ENCODE data around the gene BAG3. TPM values are rescaled to one million over a fixed set of nuclear protein-coding genes. Genes with fewer than 3 reads are reported as not detected.

The BAG3 gene
- polyA plus RNA-seq, 1 donor from 2014 or later, result 0.61 TPM

DNA sequence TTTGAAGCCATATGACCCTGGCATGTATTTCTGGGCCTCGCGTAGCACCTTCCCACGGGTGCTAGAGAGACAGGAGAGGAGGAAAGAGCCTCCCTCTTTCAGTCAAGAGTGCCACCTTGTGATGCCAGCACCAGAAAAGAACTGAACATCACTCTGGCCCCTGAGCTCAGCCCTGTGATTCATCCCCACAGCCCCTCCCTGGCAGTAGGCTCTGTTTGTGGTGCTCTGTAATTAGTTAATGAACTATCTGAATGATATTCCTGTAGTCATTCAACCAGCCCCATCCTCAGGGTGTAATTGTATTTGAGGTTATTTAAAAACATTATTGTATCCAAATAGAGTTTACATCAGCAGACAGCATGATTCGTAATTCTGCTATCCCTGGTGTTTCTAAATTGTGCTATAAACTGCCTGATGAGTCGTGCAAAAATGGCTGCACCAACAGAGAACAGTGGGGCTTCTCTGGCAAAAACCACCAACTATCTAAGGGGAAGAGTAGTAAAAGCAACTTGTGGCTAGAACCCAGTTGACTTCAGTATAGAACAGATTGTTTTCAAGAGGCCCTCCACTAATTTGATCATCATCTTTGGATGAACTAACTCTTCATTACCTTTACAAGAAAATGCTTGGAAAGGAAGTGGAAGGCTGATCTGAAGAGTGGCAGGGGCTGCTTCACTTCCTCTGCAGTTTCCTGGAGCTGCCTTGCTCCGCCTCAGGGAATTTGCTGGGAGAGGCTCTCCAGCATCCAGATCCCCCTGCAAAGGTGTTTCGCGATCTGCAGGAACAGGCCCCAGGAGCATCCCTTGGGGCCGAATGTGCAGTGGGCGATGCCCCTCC is 30.7 kb upstream of the BAG3 start:
- Histone ChIP-seq H3K4me2 (ENCODE audit: low read length) (no peak overlapping the region), H3K79me2 (replicated peaks; ENCODE audit: insufficient read depth, low read length) (no peaks in the 10 kb centered on the region), H3K4me3 (ENCODE audit: low read length) (no peak overlapping the region), H3K27ac (ENCODE audit: low read length) (no peak overlapping the region), H3K36me3 (ENCODE audit: insufficient read depth, low read length) (no peaks in the 10 kb centered on the region), H3F3A (ENCODE audit: insufficient read depth, low read length, poor library complexity, severe bottlenecking) (no peaks in the 10 kb centered on the region), H3K27me3 (ENCODE audit: insufficient read depth, low read depth, low read length) (no peaks in the 10 kb centered on the region), H3K9me3 (ENCODE audit: low read length) (no peaks in the 10 kb centered on the region), H2AFZ (ENCODE audit: low read depth, low read length) (no peak overlapping the region), H4K20me1 (ENCODE audit: insufficient read depth) (no peaks in the 10 kb centered on the region), H3K9ac (ENCODE audit: low read length) (no peak overlapping the region), H3K9me2 (ENCODE audit: insufficient read depth, low read length) (no peaks in the 10 kb centered on the region)
- TF ChIP-seq, protein P1, sequence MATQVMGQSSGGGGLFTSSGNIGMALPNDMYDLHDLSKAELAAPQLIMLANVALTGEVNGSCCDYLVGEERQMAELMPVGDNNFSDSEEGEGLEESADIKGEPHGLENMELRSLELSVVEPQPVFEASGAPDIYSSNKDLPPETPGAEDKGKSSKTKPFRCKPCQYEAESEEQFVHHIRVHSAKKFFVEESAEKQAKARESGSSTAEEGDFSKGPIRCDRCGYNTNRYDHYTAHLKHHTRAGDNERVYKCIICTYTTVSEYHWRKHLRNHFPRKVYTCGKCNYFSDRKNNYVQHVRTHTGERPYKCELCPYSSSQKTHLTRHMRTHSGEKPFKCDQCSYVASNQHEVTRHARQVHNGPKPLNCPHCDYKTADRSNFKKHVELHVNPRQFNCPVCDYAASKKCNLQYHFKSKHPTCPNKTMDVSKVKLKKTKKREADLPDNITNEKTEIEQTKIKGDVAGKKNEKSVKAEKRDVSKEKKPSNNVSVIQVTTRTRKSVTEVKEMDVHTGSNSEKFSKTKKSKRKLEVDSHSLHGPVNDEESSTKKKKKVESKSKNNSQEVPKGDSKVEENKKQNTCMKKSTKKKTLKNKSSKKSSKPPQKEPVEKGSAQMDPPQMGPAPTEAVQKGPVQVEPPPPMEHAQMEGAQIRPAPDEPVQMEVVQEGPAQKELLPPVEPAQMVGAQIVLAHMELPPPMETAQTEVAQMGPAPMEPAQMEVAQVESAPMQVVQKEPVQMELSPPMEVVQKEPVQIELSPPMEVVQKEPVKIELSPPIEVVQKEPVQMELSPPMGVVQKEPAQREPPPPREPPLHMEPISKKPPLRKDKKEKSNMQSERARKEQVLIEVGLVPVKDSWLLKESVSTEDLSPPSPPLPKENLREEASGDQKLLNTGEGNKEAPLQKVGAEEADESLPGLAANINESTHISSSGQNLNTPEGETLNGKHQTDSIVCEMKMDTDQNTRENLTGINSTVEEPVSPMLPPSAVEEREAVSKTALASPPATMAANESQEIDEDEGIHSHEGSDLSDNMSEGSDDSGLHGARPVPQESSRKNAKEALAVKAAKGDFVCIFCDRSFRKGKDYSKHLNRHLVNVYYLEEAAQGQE (IDR thresholded peaks at IDR 0.05; ENCODE audit: borderline replicate concordance), result no peak
- TF ChIP-seq RAD21 (conservative IDR thresholded peaks at IDR 0.05) (no peak), EZH2 (IDR thresholded peaks at IDR 0.05; ENCODE audit: borderline replicate concordance, insufficient read depth, low read length, poor library complexity, severe bottlenecking) (no peak), EP300 (conservative IDR thresholded peaks at IDR 0.05; ENCODE audit: poor library complexity, severe bottlenecking) (no peak), POLR2AphosphoS5 (IDR thresholded peaks at IDR 0.05) (no peak), SMC3 (conservative IDR thresholded peaks at IDR 0.05; ENCODE audit: poor library complexity) (no peak), TAF1 (IDR thresholded peaks at IDR 0.05; ENCODE audit: low read depth) (no peak), MXI1 (conservative IDR thresholded peaks at IDR 0.05; ENCODE audit: poor library complexity, severe bottlenecking) (no peak)
- TF ChIP-seq, protein P2, sequence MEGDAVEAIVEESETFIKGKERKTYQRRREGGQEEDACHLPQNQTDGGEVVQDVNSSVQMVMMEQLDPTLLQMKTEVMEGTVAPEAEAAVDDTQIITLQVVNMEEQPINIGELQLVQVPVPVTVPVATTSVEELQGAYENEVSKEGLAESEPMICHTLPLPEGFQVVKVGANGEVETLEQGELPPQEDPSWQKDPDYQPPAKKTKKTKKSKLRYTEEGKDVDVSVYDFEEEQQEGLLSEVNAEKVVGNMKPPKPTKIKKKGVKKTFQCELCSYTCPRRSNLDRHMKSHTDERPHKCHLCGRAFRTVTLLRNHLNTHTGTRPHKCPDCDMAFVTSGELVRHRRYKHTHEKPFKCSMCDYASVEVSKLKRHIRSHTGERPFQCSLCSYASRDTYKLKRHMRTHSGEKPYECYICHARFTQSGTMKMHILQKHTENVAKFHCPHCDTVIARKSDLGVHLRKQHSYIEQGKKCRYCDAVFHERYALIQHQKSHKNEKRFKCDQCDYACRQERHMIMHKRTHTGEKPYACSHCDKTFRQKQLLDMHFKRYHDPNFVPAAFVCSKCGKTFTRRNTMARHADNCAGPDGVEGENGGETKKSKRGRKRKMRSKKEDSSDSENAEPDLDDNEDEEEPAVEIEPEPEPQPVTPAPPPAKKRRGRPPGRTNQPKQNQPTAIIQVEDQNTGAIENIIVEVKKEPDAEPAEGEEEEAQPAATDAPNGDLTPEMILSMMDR (IDR thresholded peaks at IDR 0.05; ENCODE audit: poor library complexity, severe bottlenecking), result no peak

DNA sequence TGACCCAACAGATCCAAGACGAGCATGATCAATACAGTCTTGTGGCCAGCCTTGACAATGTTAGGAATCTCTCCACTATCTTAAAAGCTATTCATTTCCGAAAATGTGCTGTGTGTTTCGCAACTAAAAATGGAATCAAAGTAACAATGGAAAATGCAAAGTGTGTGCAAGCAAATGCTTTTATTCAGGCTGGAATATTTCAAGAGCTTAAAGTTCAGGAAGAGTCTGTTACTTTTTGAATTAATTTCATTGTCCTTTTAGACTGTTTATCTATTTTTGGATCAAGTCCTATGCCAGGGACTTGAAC is 30.1 kb upstream of the BAG3 start:
- Histone ChIP-seq H3K4me3 (ENCODE audit: low read length) (no peak overlapping the region), H3F3A (ENCODE audit: insufficient read depth, low read length, poor library complexity, severe bottlenecking) (no peaks in the 10 kb centered on the region), H3K9me3 (ENCODE audit: low read length) (no peaks in the 10 kb centered on the region), H2AFZ (ENCODE audit: low read depth, low read length) (no peak overlapping the region), H4K20me1 (ENCODE audit: insufficient read depth) (no peaks in the 10 kb centered on the region), H3K27me3 (ENCODE audit: insufficient read depth, low read depth, low read length) (no peaks in the 10 kb centered on the region), H3K79me2 (replicated peaks; ENCODE audit: insufficient read depth, low read length) (no peaks in the 10 kb centered on the region), H3K9ac (ENCODE audit: low read length) (no peak overlapping the region), H3K27ac (ENCODE audit: low read length) (no peak overlapping the region), H3K9me2 (ENCODE audit: insufficient read depth, low read length) (no peaks in the 10 kb centered on the region), H3K36me3 (ENCODE audit: insufficient read depth, low read length) (no peaks in the 10 kb centered on the region), H3K4me2 (ENCODE audit: low read length) (no peak overlapping the region)
- TF ChIP-seq MXI1 (conservative IDR thresholded peaks at IDR 0.05; ENCODE audit: poor library complexity, severe bottlenecking), result no peak
- no peak for TF ChIP-seq EZH2 (IDR thresholded peaks at IDR 0.05; ENCODE audit: borderline replicate concordance, insufficient read depth, low read length, poor library complexity, severe bottlenecking)
- TF ChIP-seq EP300 (conservative IDR thresholded peaks at IDR 0.05; ENCODE audit: poor library complexity, severe bottlenecking), result no peak
- TF ChIP-seq RAD21 (conservative IDR thresholded peaks at IDR 0.05), result no peak
- no peak for TF ChIP-seq SMC3 (conservative IDR thresholded peaks at IDR 0.05; ENCODE audit: poor library complexity)
- TF ChIP-seq, protein P2 (IDR thresholded peaks at IDR 0.05; ENCODE audit: poor library complexity, severe bottlenecking), result no peak
- TF ChIP-seq, protein P1 (IDR thresholded peaks at IDR 0.05; ENCODE audit: borderline replicate concordance), result no peak
- TF ChIP-seq POLR2AphosphoS5 (IDR thresholded peaks at IDR 0.05), result no peak
- TF ChIP-seq TAF1 (IDR thresholded peaks at IDR 0.05; ENCODE audit: low read depth), result no peak

Data from neural cell (in vitro differentiated cells).